ENCODE measurements around the gene C9orf43. TPM values are rescaled to one million over a fixed set of nuclear protein-coding genes. Genes with fewer than 3 reads are reported as not detected.

The C9orf43 gene
- total RNA-seq, 2 experiments from 2014 or later, result 1.8 to 2.9 TPM

GRCh38 chr9:113393281-113393680, 17.3 kb upstream of the C9orf43 start:
- Histone ChIP-seq H3K79me2 (ENCODE audit: insufficient read depth, low read depth, low read length) (no peaks in the 10 kb centered on the region), H3K4me3 (ENCODE audit: low read depth, low read length, poor library complexity, severe bottlenecking) (no peak overlapping the region), H3K9me3 (ENCODE audit: low read length) (no peaks in the 10 kb centered on the region), H2AFZ (ENCODE audit: low read length) (no peak overlapping the region), H3K4me2 (ENCODE audit: low read length) (no peak overlapping the region), H3K4me1 (ENCODE audit: insufficient read depth, low read length, poor library complexity, severe bottlenecking) (no peaks in the 10 kb centered on the region), H4K20me1 (ENCODE audit: insufficient read depth, low read length) (no peaks in the 10 kb centered on the region), H3K36me3 (ENCODE audit: insufficient read depth, low read length) (peaks cover 16% of the 10 kb centered on the region), H3K9me2 (ENCODE audit: insufficient read depth, low read length) (no peaks in the 10 kb centered on the region), H3K27ac (ENCODE audit: low read depth, low read length, poor library complexity, severe bottlenecking) (no peak overlapping the region)
- intact Hi-C loops (cut with micrococcal nuclease; ENCODE audit: unreplicated experiment), result no loop called here
- no peak for TF ChIP-seq CTCF (conservative IDR thresholded peaks at IDR 0.05; ENCODE audit: low read length)
- TF ChIP-seq EZH2phosphoT487 (IDR thresholded peaks at IDR 0.05; ENCODE audit: borderline replicate concordance, low read depth, low read length), result no peak
- ChIA-PET CTCF (ENCODE audit: unreplicated experiment) (no interaction called here), POLR2A (interaction anchor here (0.7 kb wide), 1 partner anchor 10 kb away, joined by 4 read pairs; no protein-coding TSS in a partner anchor)
- DNase-seq (ENCODE audit: low spot score), result no peak
- no TSS peak for BruUV-seq (replicated peaks)

- ChIA-PET CTCF (ENCODE audit: unreplicated experiment) (no interaction called here), POLR2A (no interaction called here)
- Histone ChIP-seq H4K20me1 (ENCODE audit: insufficient read depth, low read length) (no peaks in the 10 kb centered on the region), H3K9me3 (ENCODE audit: low read length) (no peaks in the 10 kb centered on the region), H3K27ac (ENCODE audit: low read depth, low read length, poor library complexity, severe bottlenecking) (no peak overlapping the region), H3K79me2 (ENCODE audit: insufficient read depth, low read depth, low read length) (no peaks in the 10 kb centered on the region), H2AFZ (ENCODE audit: low read length) (no peak overlapping the region), H3K9me2 (ENCODE audit: insufficient read depth, low read length) (no peaks in the 10 kb centered on the region), H3K4me1 (ENCODE audit: insufficient read depth, low read length, poor library complexity, severe bottlenecking) (peaks cover 4% of the 10 kb centered on the region), H3K4me2 (ENCODE audit: low read length) (no peak overlapping the region), H3K36me3 (ENCODE audit: insufficient read depth, low read length) (peaks cover 8% of the 10 kb centered on the region), H3K4me3 (ENCODE audit: low read depth, low read length, poor library complexity, severe bottlenecking) (no peak overlapping the region)
- BruUV-seq (replicated peaks), result no TSS peak
- no peak for TF ChIP-seq CTCF (conservative IDR thresholded peaks at IDR 0.05; ENCODE audit: low read length)
- TF ChIP-seq EZH2phosphoT487 (IDR thresholded peaks at IDR 0.05; ENCODE audit: borderline replicate concordance, low read depth, low read length), result no peak
- no peak for DNase-seq (ENCODE audit: low spot score)
- intact Hi-C loops (cut with micrococcal nuclease; ENCODE audit: unreplicated experiment), result no loop called here
These were observed 15.3 kb upstream of the C9orf43 start for GRCh38 chr9:113395000-113395861.

GRCh38 chr9:113397203-113397631, 13.3 kb upstream of the C9orf43 start:
- no TSS peak for BruUV-seq (replicated peaks)
- POLR2A ChIA-PET, result no interaction called here
- Histone ChIP-seq H3K9me3 (ENCODE audit: low read length) (no peaks in the 10 kb centered on the region), H3K4me2 (ENCODE audit: low read length) (no peak overlapping the region), H3K27ac (ENCODE audit: low read depth, low read length, poor library complexity, severe bottlenecking) (no peak overlapping the region), H3K4me1 (ENCODE audit: insufficient read depth, low read length, poor library complexity, severe bottlenecking) (peaks cover 12% of the 10 kb centered on the region), H3K79me2 (ENCODE audit: insufficient read depth, low read depth, low read length) (no peaks in the 10 kb centered on the region), H3K36me3 (ENCODE audit: insufficient read depth, low read length) (peaks cover 5% of the 10 kb centered on the region), H4K20me1 (ENCODE audit: insufficient read depth, low read length) (no peaks in the 10 kb centered on the region), H3K9me2 (ENCODE audit: insufficient read depth, low read length) (no peaks in the 10 kb centered on the region), H2AFZ (ENCODE audit: low read length) (no peak overlapping the region), H3K4me3 (ENCODE audit: low read depth, low read length, poor library complexity, severe bottlenecking) (no peak overlapping the region)
- intact Hi-C loops (cut with micrococcal nuclease; ENCODE audit: unreplicated experiment), result no loop called here
- no peak for DNase-seq (ENCODE audit: low spot score)
- CTCF ChIA-PET (ENCODE audit: unreplicated experiment), result no interaction called here
- TF ChIP-seq CTCF (conservative IDR thresholded peaks at IDR 0.05; ENCODE audit: low read length) (no peak), EZH2phosphoT487 (IDR thresholded peaks at IDR 0.05; ENCODE audit: borderline replicate concordance, low read depth, low read length) (no peak)

Data from OCI-LY7 (cell line).